A549 (cell line): ENCODE data around the gene FAM163A.

Experiments used
- CEBPB ChIP-seq, 2 experiments: fragments of >200 bp in 1 of 2; sonication (Bioruptor Twin) in 1 of 2; formaldehyde crosslinking in 1 of 2; IDR thresholded peaks; 2 replicates each; pipeline ENCODE4 v1.6.1; 2012 to 2016
- CHD4 ChIP-seq: fragments of 200-600 bp; sonication (generic); IDR thresholded peaks from 2 replicates; pipeline ENCODE4 v1.6.1; 2016; ENCODE audit warnings: antibody characterized with exemption, mild to moderate bottlenecking, borderline replicate concordance
- EP300 ChIP-seq, 2 experiments: fragments of >200 bp; sonication (Bioruptor Twin); formaldehyde crosslinking; IDR thresholded peaks; 2 replicates in 1 of 2; 3 replicates in 1 of 2; pipeline ENCODE4 v1.6.1; 2016 to 2017
- MAZ ChIP-seq: fragments of 150-350 bp; IDR thresholded peaks from 2 replicates; pipeline ENCODE4 v1.6.1; 2014; ENCODE audit warnings: antibody characterized with exemption, low read depth, low read length, borderline replicate concordance
- POLR2A ChIP-seq: IDR thresholded peaks from 2 replicates; pipeline ENCODE4 v1.6.1; 2012; ENCODE audit warnings: mild to moderate bottlenecking, low read length
- POLR2AphosphoS2 ChIP-seq: conservative IDR thresholded peaks from 2 replicates; pipeline ENCODE4 v1.6.1; 2012; ENCODE audit warnings: low read length, improper control_type of control experiment, inconsistent platforms
- RAD21 ChIP-seq, 2 experiments: fragments of >200 bp in 1 of 2; sonication (Bioruptor Twin) in 1 of 2; formaldehyde crosslinking in 1 of 2; IDR thresholded peaks in 1 of 2; conservative IDR thresholded peaks in 1 of 2; 2 replicates in 1 of 2; 3 replicates in 1 of 2; pipeline ENCODE4 v1.6.1; 2012 to 2018; ENCODE audit warnings: inconsistent platforms in 1 of 2
- RARB ChIP-seq: fragments of 250-450 bp; sonication (Bioruptor Pico); IDR thresholded peaks from 2 replicates; pipeline ENCODE4 v1.8.0; 2021; ENCODE audit warnings: mild to moderate bottlenecking, moderate library complexity
- RFX5 ChIP-seq: fragments of 450-650 bp; IDR thresholded peaks from 2 replicates; pipeline ENCODE4 v1.7.1; 2014; ENCODE audit warnings: antibody characterized with exemption, mild to moderate bottlenecking, moderate library complexity
- SMC3 ChIP-seq: fragments of >200 bp; sonication (Bioruptor Twin); formaldehyde crosslinking; IDR thresholded peaks from 3 replicates; pipeline ENCODE4 v1.6.1; 2018; ENCODE audit warnings: inconsistent platforms
- ZNF302 ChIP-seq: fragments of 250-450 bp; sonication (Bioruptor Pico); IDR thresholded peaks from 2 replicates; pipeline ENCODE4 v1.9.0; 2021; ENCODE audit warnings: inconsistent platforms, mild to moderate bottlenecking, moderate library complexity
- TF ChIP-seq, protein P1 (sequence below): fragments of >200 bp; sonication (Bioruptor Twin); formaldehyde crosslinking; IDR thresholded peaks from 3 replicates; pipeline ENCODE4 v1.5.1; 2016
- TF ChIP-seq, protein P2 (sequence below): IDR thresholded peaks from 2 replicates; pipeline ENCODE4 v1.6.1; 2012

DNA sequence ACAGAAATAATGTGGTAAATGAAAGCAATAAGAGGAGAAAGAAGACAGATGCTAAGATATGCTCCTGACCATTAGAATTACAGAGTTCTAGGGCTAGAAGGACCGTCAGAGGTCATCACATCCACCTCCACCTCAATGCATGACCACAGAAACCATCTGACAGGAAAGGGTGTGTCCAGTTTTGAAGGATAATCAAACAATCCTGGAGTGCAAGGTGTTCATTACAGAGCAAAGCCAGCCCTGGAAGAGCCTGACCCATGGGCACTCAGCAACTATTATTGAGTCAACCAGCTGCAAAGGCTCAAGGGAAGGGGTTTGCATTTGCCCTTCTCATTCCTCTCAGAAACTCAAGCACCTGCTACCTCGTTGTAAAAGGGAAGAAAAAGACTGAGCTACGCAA, 88.1 kb downstream of the FAM163A start:
- TF ChIP-seq, protein P1, sequence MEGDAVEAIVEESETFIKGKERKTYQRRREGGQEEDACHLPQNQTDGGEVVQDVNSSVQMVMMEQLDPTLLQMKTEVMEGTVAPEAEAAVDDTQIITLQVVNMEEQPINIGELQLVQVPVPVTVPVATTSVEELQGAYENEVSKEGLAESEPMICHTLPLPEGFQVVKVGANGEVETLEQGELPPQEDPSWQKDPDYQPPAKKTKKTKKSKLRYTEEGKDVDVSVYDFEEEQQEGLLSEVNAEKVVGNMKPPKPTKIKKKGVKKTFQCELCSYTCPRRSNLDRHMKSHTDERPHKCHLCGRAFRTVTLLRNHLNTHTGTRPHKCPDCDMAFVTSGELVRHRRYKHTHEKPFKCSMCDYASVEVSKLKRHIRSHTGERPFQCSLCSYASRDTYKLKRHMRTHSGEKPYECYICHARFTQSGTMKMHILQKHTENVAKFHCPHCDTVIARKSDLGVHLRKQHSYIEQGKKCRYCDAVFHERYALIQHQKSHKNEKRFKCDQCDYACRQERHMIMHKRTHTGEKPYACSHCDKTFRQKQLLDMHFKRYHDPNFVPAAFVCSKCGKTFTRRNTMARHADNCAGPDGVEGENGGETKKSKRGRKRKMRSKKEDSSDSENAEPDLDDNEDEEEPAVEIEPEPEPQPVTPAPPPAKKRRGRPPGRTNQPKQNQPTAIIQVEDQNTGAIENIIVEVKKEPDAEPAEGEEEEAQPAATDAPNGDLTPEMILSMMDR = no peak
- TF ChIP-seq ZNF302 (CRISPR knock-in tag) (no peak), EP300 (IDR thresholded peaks at IDR 0.05) (no peak), RAD21 (conservative IDR thresholded peaks at IDR 0.05 in 1 of 2, IDR thresholded peaks at IDR 0.05 in 1 of 2) (no peak), MAZ (no peak), POLR2A (no peak), CEBPB (IDR thresholded peaks at IDR 0.05) (no peak), POLR2AphosphoS2 (no peak), RARB (CRISPR knock-in tag) (no peak), SMC3 (no peak), RFX5 (no peak), CHD4 (no peak)
- TF ChIP-seq, protein P2, sequence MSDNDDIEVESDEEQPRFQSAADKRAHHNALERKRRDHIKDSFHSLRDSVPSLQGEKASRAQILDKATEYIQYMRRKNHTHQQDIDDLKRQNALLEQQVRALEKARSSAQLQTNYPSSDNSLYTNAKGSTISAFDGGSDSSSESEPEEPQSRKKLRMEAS = no peak
